Trophoblast cell (in vitro differentiated cells and primary cell): ENCODE results near the gene ANP32A.

Experiments
- DNase-seq, 2 donors: peaks; one replicate each; pipeline ENCODE4 v3.0.0-alpha.2; 2016
- H2AFZ ChIP-seq: 2 replicates; pipeline ENCODE4 v1.6.1; 2013; ENCODE audit warnings: low read length, moderate library complexity, mild to moderate bottlenecking; ENCODE audit not compliant: insufficient read depth, poor library complexity
- H2AK5ac ChIP-seq: 2 replicates; pipeline ENCODE4 v1.6.1; 2013; ENCODE audit warnings: mild to moderate bottlenecking, low read length
- H2BK120ac ChIP-seq: 2 replicates; pipeline ENCODE4 v1.6.1; 2013; ENCODE audit warnings: low read length, mild to moderate bottlenecking, moderate library complexity; ENCODE audit not compliant: insufficient read depth, poor library complexity
- H2BK12ac ChIP-seq: 2 replicates; pipeline ENCODE4 v1.6.1; 2013; ENCODE audit warnings: mild to moderate bottlenecking, low read length, moderate library complexity
- H2BK5ac ChIP-seq: 2 replicates; pipeline ENCODE4 v1.6.1; 2013; ENCODE audit warnings: low read length, low read depth, moderate library complexity, mild to moderate bottlenecking; ENCODE audit not compliant: poor library complexity
- H3K14ac ChIP-seq: 2 replicates; pipeline ENCODE4 v1.6.1; 2013; ENCODE audit warnings: mild to moderate bottlenecking, low read length
- H3K18ac ChIP-seq: 2 replicates; pipeline ENCODE4 v1.6.1; 2013; ENCODE audit warnings: mild to moderate bottlenecking, low read length
- H3K23ac ChIP-seq: 2 replicates; pipeline ENCODE4 v1.6.1; 2013; ENCODE audit warnings: low read length
- H3K27ac ChIP-seq: 2 replicates; pipeline ENCODE4 v1.5.1; 2013; ENCODE audit warnings: low read depth, mild to moderate bottlenecking, inconsistent platforms, low read length, moderate library complexity
- H3K27me3 ChIP-seq: 2 replicates; pipeline ENCODE4 v1.6.1; 2013; ENCODE audit warnings: inconsistent platforms, mild to moderate bottlenecking, low read length, moderate library complexity; ENCODE audit not compliant: insufficient read depth
- H3K36me3 ChIP-seq, 2 experiments: 1 replicate in 1 of 2; 2 replicates in 1 of 2; pipeline ENCODE4 v1.6.1; 2013; ENCODE audit warnings: low read length in 2 of 2, mild to moderate bottlenecking in 2 of 2, moderate library complexity in 1 of 2; ENCODE audit not compliant: insufficient read depth in 2 of 2, control insufficient read depth in 1 of 2
- H3K4ac ChIP-seq: 2 replicates; pipeline ENCODE4 v1.6.1; 2013; ENCODE audit warnings: low read depth, mild to moderate bottlenecking, low read length, moderate library complexity
- H3K4me1 ChIP-seq, 2 experiments: 1 replicate in 1 of 2; 2 replicates in 1 of 2; pipeline ENCODE4 v1.6.1; 2013; ENCODE audit warnings: low read length in 2 of 2, mild to moderate bottlenecking in 2 of 2, moderate library complexity in 1 of 2; ENCODE audit not compliant: insufficient read depth in 2 of 2, control insufficient read depth in 1 of 2
- H3K4me2 ChIP-seq: 2 replicates; pipeline ENCODE4 v1.6.1; 2013; ENCODE audit warnings: inconsistent platforms, mild to moderate bottlenecking, low read length, moderate library complexity
- H3K4me3 ChIP-seq: 2 replicates; pipeline ENCODE4 v1.5.1; 2013; ENCODE audit warnings: mild to moderate bottlenecking, low read depth, low read length, inconsistent platforms
- H3K79me1 ChIP-seq: one replicate; pipeline ENCODE4 v1.6.1; 2013; ENCODE audit warnings: low read length
- H3K79me2 ChIP-seq: 2 replicates; pipeline ENCODE4 v1.6.1; 2013; ENCODE audit warnings: low read length, mild to moderate bottlenecking; ENCODE audit not compliant: control insufficient read depth, insufficient read depth, poor library complexity
- H3K9ac ChIP-seq: 2 replicates; pipeline ENCODE4 v1.6.1; 2013; ENCODE audit warnings: mild to moderate bottlenecking, low read length
- H3K9me3 ChIP-seq: 2 replicates; pipeline ENCODE4 v1.6.1; 2013; ENCODE audit warnings: low read depth, mild to moderate bottlenecking, control low read depth, inconsistent platforms, low read length; ENCODE audit not compliant: insufficient read depth
- H4K12ac ChIP-seq: 2 replicates; pipeline ENCODE4 v1.6.1; 2013; ENCODE audit warnings: low read depth, mild to moderate bottlenecking, low read length, moderate library complexity
- H4K8ac ChIP-seq: 2 replicates; pipeline ENCODE4 v1.6.1; 2013; ENCODE audit warnings: low read depth, mild to moderate bottlenecking, low read length, moderate library complexity
- H4K91ac ChIP-seq: one replicate; pipeline ENCODE4 v1.6.1; 2013; ENCODE audit warnings: low read depth, mild to moderate bottlenecking, low read length, moderate library complexity
- WGBS: extraction: QIAGEN DNeasy Blood & Tissue Kit; methylation state at CpG from one replicate; pipeline ENCODE4 v1.1.7; 2013; ENCODE audit warnings: missing lambda C conversion rate; ENCODE audit not compliant: insufficient read length, insufficient coverage; ENCODE audit errors: extremely low coverage; 5-methylcytosine and 5-hydroxymethylcytosine counted together

ANP32A gene

GRCh38 chr15:68791431-68792283 lies 29.0 kb downstream of the ANP32A start:
- peak overlapping the region; percentile 44 for H2AK5ac ChIP-seq
- no peaks in the 10 kb centered on the region for H3K9me3 ChIP-seq
- peak overlapping the region; percentile 65 for H3K4ac ChIP-seq
- peaks cover 6% of the 10 kb centered on the region for H3K79me1 ChIP-seq
- H4K91ac ChIP-seq = no peak overlapping the region
- peak overlapping the region; percentile 19 for H4K8ac ChIP-seq
- peaks cover 52 to 63% of the 10 kb centered on the region in 2 experiments for H3K4me1 ChIP-seq
- no peak overlapping the region for H3K27ac ChIP-seq
- no peak overlapping the region for H2AFZ ChIP-seq
- no CpG with 5 or more reads among the region's 3 CpGs for WGBS
- H2BK12ac ChIP-seq = no peak overlapping the region
- H4K12ac ChIP-seq = no peak overlapping the region
- no peaks in the 10 kb centered on the region for H3K27me3 ChIP-seq
- H3K4me2 ChIP-seq = no peak overlapping the region
- no peak overlapping the region for H2BK5ac ChIP-seq
- DNase-seq = no peak
- H3K18ac ChIP-seq = peak overlapping the region; percentile 83
- no peak overlapping the region for H3K14ac ChIP-seq
- H3K9ac ChIP-seq = no peak overlapping the region
- no peak overlapping the region for H3K23ac ChIP-seq
- peaks cover 14% of the 10 kb centered on the region for H3K79me2 ChIP-seq
- H2BK120ac ChIP-seq = peak overlapping the region; percentile 41
- peaks cover 10 to 13% of the 10 kb centered on the region in 2 experiments for H3K36me3 ChIP-seq
- H3K4me3 ChIP-seq = no peak overlapping the region

GRCh38 chr15:68790910-68791309 lies 29.8 kb downstream of the ANP32A start:
- Histone ChIP-seq H2AFZ (no peak overlapping the region), H3K14ac (no peak overlapping the region), H3K18ac (no peak overlapping the region), H2BK5ac (peak overlapping the region; percentile 37), H3K9ac (no peak overlapping the region), H4K12ac (no peak overlapping the region), H3K36me3 (peaks cover 10 to 16% of the 10 kb centered on the region in 2 experiments), H2BK120ac (no peak overlapping the region), H3K27me3 (no peaks in the 10 kb centered on the region), H3K9me3 (no peaks in the 10 kb centered on the region), H3K4me2 (no peak overlapping the region), H4K8ac (no peak overlapping the region), H3K79me1 (peaks cover 6% of the 10 kb centered on the region), H3K27ac (peak overlapping the region; percentile 65), H3K4me1 (peaks cover 46 to 58% of the 10 kb centered on the region in 2 experiments), H2AK5ac (no peak overlapping the region), H3K4me3 (no peak overlapping the region), H3K23ac (no peak overlapping the region), H2BK12ac (no peak overlapping the region), H4K91ac (no peak overlapping the region), H3K79me2 (peaks cover 10% of the 10 kb centered on the region), H3K4ac (no peak overlapping the region)
- DNase-seq = peak in 1 of 2 donors; percentile 66
- no CpG with 5 or more reads among the region's 2 CpGs for WGBS

- Histone ChIP-seq H3K4me2 (no peak overlapping the region), H3K27me3 (no peaks in the 10 kb centered on the region), H3K79me2 (peaks cover 10% of the 10 kb centered on the region), H3K14ac (no peak overlapping the region), H3K79me1 (peaks cover 6% of the 10 kb centered on the region), H3K4me1 (peaks cover 40 to 51% of the 10 kb centered on the region in 2 experiments), H2AFZ (no peak overlapping the region), H2BK12ac (no peak overlapping the region), H3K36me3 (peaks cover 14 to 22% of the 10 kb centered on the region in 2 experiments), H4K91ac (peak overlapping the region; percentile 7), H2BK120ac (peak overlapping the region; percentile 37), H4K8ac (peak overlapping the region; percentile 8), H3K18ac (peak overlapping the region; percentile 54), H3K4ac (no peak overlapping the region), H4K12ac (no peak overlapping the region), H3K23ac (no peak overlapping the region), H3K9me3 (no peaks in the 10 kb centered on the region), H2AK5ac (no peak overlapping the region), H3K9ac (no peak overlapping the region), H2BK5ac (peak overlapping the region; percentile 37), H3K4me3 (no peak overlapping the region), H3K27ac (peak overlapping the region; percentile 65)
- no peak for DNase-seq
- WGBS = no CpG with 5 or more reads among the region's 8 CpGs
Measured at GRCh38 chr15:68790242-68790575, 30.5 kb downstream of the ANP32A start.

GRCh38 chr15:68789534-68790241 lies 31.0 kb downstream of the ANP32A start:
- Histone ChIP-seq H3K27me3 (no peaks in the 10 kb centered on the region), H3K4ac (no peak overlapping the region), H4K8ac (no peak overlapping the region), H2BK120ac (no peak overlapping the region), H3K9ac (no peak overlapping the region), H3K79me2 (peaks cover 10% of the 10 kb centered on the region), H2AFZ (no peak overlapping the region), H3K27ac (peak overlapping the region; percentile 65), H2BK12ac (no peak overlapping the region), H3K23ac (no peak overlapping the region), H4K91ac (no peak overlapping the region), H2AK5ac (no peak overlapping the region), H3K79me1 (peaks cover 6% of the 10 kb centered on the region), H3K9me3 (no peaks in the 10 kb centered on the region), H3K14ac (no peak overlapping the region), H3K4me3 (no peak overlapping the region), H4K12ac (no peak overlapping the region), H2BK5ac (peak overlapping the region; percentile 23), H3K4me2 (no peak overlapping the region), H3K4me1 (peaks cover 38 to 49% of the 10 kb centered on the region in 2 experiments), H3K36me3 (peaks cover 14 to 25% of the 10 kb centered on the region in 2 experiments), H3K18ac (no peak overlapping the region)
- peak in 1 of 2 donors; percentile 49 for DNase-seq
- WGBS = no CpG with 5 or more reads among the region's 7 CpGs
